ENCODE results near the gene APCDD1L. TPM values are rescaled to one million over a fixed set of nuclear protein-coding genes. Genes with fewer than 3 reads are reported as not detected.

APCDD1L gene
- polyA plus RNA-seq, 2 donors, result 0.06 to 0.09 TPM

DNA sequence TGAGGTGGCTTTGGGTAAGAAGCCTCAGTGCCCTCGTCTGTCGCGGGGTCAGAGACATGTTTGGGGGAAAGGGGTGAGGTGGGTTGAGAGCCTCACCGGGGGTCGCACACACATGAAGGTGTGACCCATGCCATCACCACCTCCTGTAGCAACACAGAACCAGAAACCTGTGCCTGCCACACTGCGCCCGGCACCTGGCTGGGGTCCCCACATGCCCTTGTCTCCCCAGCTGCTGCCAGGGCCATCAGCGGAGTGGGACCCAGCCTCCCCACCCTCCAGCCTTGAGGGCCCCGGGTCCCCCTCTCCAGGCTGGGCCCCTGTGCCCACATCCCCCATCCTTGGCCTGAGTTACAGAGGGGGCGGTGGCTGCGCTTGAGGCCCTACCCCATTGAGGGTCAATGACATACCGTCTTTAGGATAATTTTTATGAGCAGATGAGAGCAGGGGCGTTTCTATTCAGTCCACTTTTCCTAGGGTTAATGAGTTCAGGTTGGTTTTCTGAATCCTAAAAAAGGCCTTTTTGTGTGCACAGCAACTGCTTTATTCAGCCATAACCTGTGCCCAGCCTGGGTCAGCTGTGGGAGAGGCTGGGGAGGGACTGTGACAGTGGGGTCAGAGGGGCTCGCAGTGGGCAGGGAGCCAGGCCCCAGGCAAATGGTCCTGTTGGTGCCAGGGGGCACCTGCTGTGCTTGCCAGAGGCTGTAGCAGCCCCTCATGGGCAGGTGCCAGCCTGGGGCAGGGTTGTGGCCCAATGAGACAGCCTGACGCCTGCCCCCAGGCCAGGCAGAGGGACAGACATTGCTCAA is 19.4 kb downstream of the APCDD1L start:
- Histone ChIP-seq H3K27ac (ENCODE audit: low read depth in 2 of 2, low read length in 1 of 2) (no peak overlapping the region), H3K36me3 (ENCODE audit: control insufficient read depth in 2 of 2, insufficient read depth in 2 of 2, low read length in 1 of 2) (no peaks in the 10 kb centered on the region), H3K27me3 (ENCODE audit: control insufficient read depth in 1 of 2, insufficient read depth in 2 of 2, low read length in 2 of 2) (no peaks in the 10 kb centered on the region), H3K4me3 (ENCODE audit: low read depth in 1 of 2, low read length in 2 of 2) (no peak overlapping the region), H3K9me3 (ENCODE audit: control insufficient read depth in 2 of 2, insufficient read depth in 1 of 2, low read depth in 1 of 2, low read length in 1 of 2) (peaks cover 0 to 2% of the 10 kb centered on the region in 2 donors), H3K4me1 (ENCODE audit: control insufficient read depth in 2 of 2, insufficient read depth in 2 of 2, low read length in 1 of 2) (no peaks in the 10 kb centered on the region)
- WGBS, 2 donors, result 92 to 93% methylated on average over 15 of the region's 15 CpGs

- WGBS, 2 donors, result 87% methylated on average over 13 of the region's 13 CpGs
- no peak overlapping the region for H3K4me3 ChIP-seq (ENCODE audit: low read depth in 1 of 2, low read length in 2 of 2)
- H3K27ac ChIP-seq (ENCODE audit: low read depth in 2 of 2, low read length in 1 of 2), result no peak overlapping the region
- H3K4me1 ChIP-seq (ENCODE audit: control insufficient read depth in 2 of 2, insufficient read depth in 2 of 2, low read length in 1 of 2), result no peaks in the 10 kb centered on the region
- no peaks in the 10 kb centered on the region for H3K36me3 ChIP-seq (ENCODE audit: control insufficient read depth in 2 of 2, insufficient read depth in 2 of 2, low read length in 1 of 2)
- peaks cover 0 to 2% of the 10 kb centered on the region in 2 donors for H3K9me3 ChIP-seq (ENCODE audit: control insufficient read depth in 2 of 2, insufficient read depth in 1 of 2, low read depth in 1 of 2, low read length in 1 of 2)
- no peaks in the 10 kb centered on the region for H3K27me3 ChIP-seq (ENCODE audit: control insufficient read depth in 1 of 2, insufficient read depth in 2 of 2, low read length in 2 of 2)
Measured at GRCh38 chr20:58494923-58495622, 20.1 kb downstream of the APCDD1L start.

DNA sequence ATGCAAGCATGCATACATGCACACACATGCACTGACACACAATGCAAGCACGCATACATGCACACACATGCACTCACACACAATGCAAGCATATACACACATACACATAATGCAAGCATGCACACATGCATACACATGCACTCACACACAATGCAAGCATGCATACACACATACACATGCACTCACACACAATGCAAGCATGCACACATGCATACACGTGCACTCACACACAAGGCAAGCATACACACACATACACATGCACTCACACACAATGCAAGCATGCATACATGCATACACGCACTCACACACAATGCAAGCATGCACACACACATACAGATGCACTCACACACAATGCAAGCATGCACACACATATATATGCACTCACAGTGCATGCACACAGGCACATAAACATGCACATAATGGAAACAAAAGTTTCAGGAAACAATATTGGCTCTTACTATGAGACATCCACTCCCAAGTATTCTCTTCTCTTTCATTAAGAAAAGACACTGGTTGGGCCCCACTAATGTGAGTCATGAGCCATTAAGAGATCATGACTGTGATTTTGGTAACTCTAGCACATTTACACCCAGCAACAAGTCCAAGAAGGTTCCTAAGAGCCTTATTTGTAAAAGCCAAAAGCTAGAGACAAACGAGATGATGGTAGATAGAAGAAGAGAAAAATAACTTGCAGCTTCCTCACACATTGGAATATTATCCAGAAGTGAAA is 22.2 kb downstream of the APCDD1L start:
- H3K27ac ChIP-seq (ENCODE audit: low read depth in 2 of 2, low read length in 1 of 2), result no peak overlapping the region
- no peaks in the 10 kb centered on the region for H3K27me3 ChIP-seq (ENCODE audit: control insufficient read depth in 1 of 2, insufficient read depth in 2 of 2, low read length in 2 of 2)
- H3K36me3 ChIP-seq (ENCODE audit: control insufficient read depth in 2 of 2, insufficient read depth in 2 of 2, low read length in 1 of 2), result no peaks in the 10 kb centered on the region
- H3K9me3 ChIP-seq (ENCODE audit: control insufficient read depth in 2 of 2, insufficient read depth in 1 of 2, low read depth in 1 of 2, low read length in 1 of 2), result no peaks in the 10 kb centered on the region
- 79 to 82% methylated on average over 4 of the region's 4 CpGs for WGBS, 2 donors
- no peak overlapping the region for H3K4me3 ChIP-seq (ENCODE audit: low read depth in 1 of 2, low read length in 2 of 2)
- no peaks in the 10 kb centered on the region for H3K4me1 ChIP-seq (ENCODE audit: control insufficient read depth in 2 of 2, insufficient read depth in 2 of 2, low read length in 1 of 2)

- no peak overlapping the region for H3K27ac ChIP-seq (ENCODE audit: low read depth in 2 of 2, low read length in 1 of 2)
- no peaks in the 10 kb centered on the region for H3K4me1 ChIP-seq (ENCODE audit: control insufficient read depth in 2 of 2, insufficient read depth in 2 of 2, low read length in 1 of 2)
- no peaks in the 10 kb centered on the region for H3K27me3 ChIP-seq (ENCODE audit: control insufficient read depth in 1 of 2, insufficient read depth in 2 of 2, low read length in 2 of 2)
- WGBS, 2 donors, result 78 to 81% methylated on average over 7 of the region's 7 CpGs
- H3K36me3 ChIP-seq (ENCODE audit: control insufficient read depth in 2 of 2, insufficient read depth in 2 of 2, low read length in 1 of 2), result no peaks in the 10 kb centered on the region
- H3K9me3 ChIP-seq (ENCODE audit: control insufficient read depth in 2 of 2, insufficient read depth in 1 of 2, low read depth in 1 of 2, low read length in 1 of 2), result no peaks in the 10 kb centered on the region
- no peak overlapping the region for H3K4me3 ChIP-seq (ENCODE audit: low read depth in 1 of 2, low read length in 2 of 2)
Measured at GRCh38 chr20:58492074-58492718, 23.0 kb downstream of the APCDD1L start.

- H3K27ac ChIP-seq (ENCODE audit: low read depth in 2 of 2, low read length in 1 of 2), result no peak overlapping the region
- no peaks in the 10 kb centered on the region for H3K36me3 ChIP-seq (ENCODE audit: control insufficient read depth in 2 of 2, insufficient read depth in 2 of 2, low read length in 1 of 2)
- WGBS, 2 donors, result 29 to 35% methylated on average over 1 of the region's 1 CpG
- no peaks in the 10 kb centered on the region for H3K27me3 ChIP-seq (ENCODE audit: control insufficient read depth in 1 of 2, insufficient read depth in 2 of 2, low read length in 2 of 2)
- no peaks in the 10 kb centered on the region for H3K4me1 ChIP-seq (ENCODE audit: control insufficient read depth in 2 of 2, insufficient read depth in 2 of 2, low read length in 1 of 2)
- H3K9me3 ChIP-seq (ENCODE audit: control insufficient read depth in 2 of 2, insufficient read depth in 1 of 2, low read depth in 1 of 2, low read length in 1 of 2), result peaks cover 0 to 3% of the 10 kb centered on the region in 2 donors
- H3K4me3 ChIP-seq (ENCODE audit: low read depth in 1 of 2, low read length in 2 of 2), result no peak overlapping the region
Measured at GRCh38 chr20:58486207-58486606, 29.0 kb downstream of the APCDD1L start.

DNA sequence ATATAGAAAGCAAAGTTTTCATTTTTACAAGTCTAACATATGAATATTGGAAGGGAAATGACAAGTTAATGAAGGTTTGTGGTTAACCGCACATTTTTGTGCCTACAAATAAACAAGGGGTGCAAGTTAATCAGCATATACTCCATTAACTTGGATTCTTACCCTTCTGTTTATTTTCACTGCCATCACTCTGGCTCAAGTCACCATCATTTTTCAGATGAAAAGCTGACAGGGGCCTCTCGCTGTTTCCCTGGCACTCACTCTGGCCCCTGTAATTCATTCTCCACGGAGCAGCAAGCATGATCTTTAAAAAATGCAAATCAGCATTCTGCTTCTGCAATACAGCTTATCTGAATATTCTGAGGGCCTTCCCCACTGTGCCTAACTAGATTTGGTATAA is 29.8 kb downstream of the APCDD1L start:
- Histone ChIP-seq H3K9me3 (ENCODE audit: control insufficient read depth in 2 of 2, insufficient read depth in 1 of 2, low read depth in 1 of 2, low read length in 1 of 2) (peaks cover 0 to 3% of the 10 kb centered on the region in 2 donors), H3K27ac (ENCODE audit: low read depth in 2 of 2, low read length in 1 of 2) (no peak overlapping the region), H3K4me3 (ENCODE audit: low read depth in 1 of 2, low read length in 2 of 2) (no peak overlapping the region), H3K36me3 (ENCODE audit: control insufficient read depth in 2 of 2, insufficient read depth in 2 of 2, low read length in 1 of 2) (no peaks in the 10 kb centered on the region), H3K27me3 (ENCODE audit: control insufficient read depth in 1 of 2, insufficient read depth in 2 of 2, low read length in 2 of 2) (no peaks in the 10 kb centered on the region), H3K4me1 (ENCODE audit: control insufficient read depth in 2 of 2, insufficient read depth in 2 of 2, low read length in 1 of 2) (no peaks in the 10 kb centered on the region)
- 71 to 72% methylated on average over 3 of the region's 3 CpGs for WGBS, 2 donors

GRCh38 chr20:58483470-58483869 is 31.7 kb downstream of the APCDD1L start:
- 91 to 92% methylated on average over 6 of the region's 6 CpGs for WGBS, 2 donors
- Histone ChIP-seq H3K27me3 (ENCODE audit: control insufficient read depth in 1 of 2, insufficient read depth in 2 of 2, low read length in 2 of 2) (no peaks in the 10 kb centered on the region), H3K36me3 (ENCODE audit: control insufficient read depth in 2 of 2, insufficient read depth in 2 of 2, low read length in 1 of 2) (no peaks in the 10 kb centered on the region), H3K4me1 (ENCODE audit: control insufficient read depth in 2 of 2, insufficient read depth in 2 of 2, low read length in 1 of 2) (no peaks in the 10 kb centered on the region), H3K27ac (ENCODE audit: low read depth in 2 of 2, low read length in 1 of 2) (no peak overlapping the region), H3K9me3 (ENCODE audit: control insufficient read depth in 2 of 2, insufficient read depth in 1 of 2, low read depth in 1 of 2, low read length in 1 of 2) (peaks cover 2 to 3% of the 10 kb centered on the region in 2 donors), H3K4me3 (ENCODE audit: low read depth in 1 of 2, low read length in 2 of 2) (no peak overlapping the region)

DNA sequence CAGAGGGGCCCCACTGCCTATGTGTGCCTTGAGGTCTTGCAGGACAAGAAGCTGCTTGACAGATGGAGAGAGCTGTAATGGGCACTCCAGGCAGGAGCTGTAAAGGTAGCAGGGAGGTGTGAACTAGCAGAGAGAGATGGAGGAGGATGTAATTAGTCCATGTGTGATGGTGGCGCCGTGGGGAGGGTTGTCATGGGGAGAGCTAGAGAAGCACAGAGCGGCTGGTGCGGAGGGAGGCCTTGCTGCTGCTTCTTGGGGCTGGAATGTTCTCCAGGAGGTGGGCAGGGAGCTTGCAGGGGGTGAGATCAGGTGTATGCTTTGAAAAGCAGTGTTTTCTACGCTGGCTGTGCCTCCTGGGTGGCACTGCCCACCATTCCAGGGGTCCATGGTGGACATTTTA is 32.1 kb downstream of the APCDD1L start:
- H3K27ac ChIP-seq (ENCODE audit: low read depth in 2 of 2, low read length in 1 of 2), result no peak overlapping the region
- whole genome bisulfite sequencing, 2 donors, result 76 to 84% methylated on average over 5 of the region's 5 CpGs

GRCh38 chr20:58482416-58482815 is 32.8 kb downstream of the APCDD1L start:
- Histone ChIP-seq H3K9me3 (ENCODE audit: control insufficient read depth in 2 of 2, insufficient read depth in 1 of 2, low read depth in 1 of 2, low read length in 1 of 2) (peaks cover 3 to 5% of the 10 kb centered on the region in 2 donors), H3K27me3 (ENCODE audit: control insufficient read depth in 1 of 2, insufficient read depth in 2 of 2, low read length in 2 of 2) (no peaks in the 10 kb centered on the region), H3K4me1 (ENCODE audit: control insufficient read depth in 2 of 2, insufficient read depth in 2 of 2, low read length in 1 of 2) (no peaks in the 10 kb centered on the region), H3K36me3 (ENCODE audit: control insufficient read depth in 2 of 2, insufficient read depth in 2 of 2, low read length in 1 of 2) (no peaks in the 10 kb centered on the region), H3K27ac (ENCODE audit: low read depth in 2 of 2, low read length in 1 of 2) (no peak overlapping the region), H3K4me3 (ENCODE audit: low read depth in 1 of 2, low read length in 2 of 2) (no peak overlapping the region)
- WGBS, 2 donors, result 66 to 69% methylated on average over 10 of the region's 10 CpGs

More for the DNA sequence above, 32.1 kb downstream of the APCDD1L start:
- Histone ChIP-seq H3K4me3 (ENCODE audit: low read depth in 1 of 2, low read length in 2 of 2) (no peak overlapping the region), H3K36me3 (ENCODE audit: control insufficient read depth in 2 of 2, insufficient read depth in 2 of 2, low read length in 1 of 2) (no peaks in the 10 kb centered on the region), H3K27me3 (ENCODE audit: control insufficient read depth in 1 of 2, insufficient read depth in 2 of 2, low read length in 2 of 2) (no peaks in the 10 kb centered on the region), H3K9me3 (ENCODE audit: control insufficient read depth in 2 of 2, insufficient read depth in 1 of 2, low read depth in 1 of 2, low read length in 1 of 2) (peaks cover 3 to 5% of the 10 kb centered on the region in 2 donors), H3K4me1 (ENCODE audit: control insufficient read depth in 2 of 2, insufficient read depth in 2 of 2, low read length in 1 of 2) (no peaks in the 10 kb centered on the region)
